Coronary artery (tissue), 2 donors: Measurements from ENCODE around the gene DPT.

Experiments
- DNase-seq: peaks from one replicate; pipeline ENCODE4 v3.0.0-alpha.2; 2017; ENCODE audit warnings: low spot score
- H3K27ac ChIP-seq, 2 donors: fragments of 200-600 bp; sonication (generic); one replicate each; pipeline ENCODE4 v1.5.1; 2016 to 2019
- H3K4me3 ChIP-seq: fragments of 200-600 bp; sonication (generic); 2 replicates; pipeline ENCODE4 v1.5.1; 2016; ENCODE audit warnings: mild to moderate bottlenecking, moderate library complexity
- TF ChIP-seq, protein P1 (sequence below): fragments of 200-600 bp; sonication (generic); IDR thresholded peaks from one replicate; pipeline ENCODE4 v1.5.1; 2019; ENCODE audit warnings: antibody characterized with exemption

DPT gene

DNA sequence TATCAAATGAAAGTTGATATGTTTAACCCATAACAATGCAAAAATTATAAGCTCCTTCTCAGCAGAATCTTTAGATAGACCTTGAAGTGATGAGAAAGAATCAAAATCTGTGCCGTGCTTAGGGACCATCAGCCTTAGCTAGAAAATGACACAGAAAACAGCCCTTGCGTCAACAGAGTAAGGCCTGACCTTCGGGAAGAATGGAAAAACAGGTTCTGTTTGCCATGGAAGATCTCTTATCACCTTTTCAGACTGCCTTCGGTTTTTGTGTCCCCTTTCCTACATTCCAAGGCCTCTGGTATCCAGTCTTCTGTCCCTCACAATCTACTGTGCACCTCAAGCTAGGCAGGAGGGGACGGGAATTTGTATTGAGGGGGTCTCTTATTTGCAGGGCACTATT, 37.6 kb upstream of the DPT start:
- Histone ChIP-seq H3K4me3 (no peak overlapping the region), H3K27ac (no peak overlapping the region)
- DNase-seq = no peak
- TF ChIP-seq, protein P1, sequence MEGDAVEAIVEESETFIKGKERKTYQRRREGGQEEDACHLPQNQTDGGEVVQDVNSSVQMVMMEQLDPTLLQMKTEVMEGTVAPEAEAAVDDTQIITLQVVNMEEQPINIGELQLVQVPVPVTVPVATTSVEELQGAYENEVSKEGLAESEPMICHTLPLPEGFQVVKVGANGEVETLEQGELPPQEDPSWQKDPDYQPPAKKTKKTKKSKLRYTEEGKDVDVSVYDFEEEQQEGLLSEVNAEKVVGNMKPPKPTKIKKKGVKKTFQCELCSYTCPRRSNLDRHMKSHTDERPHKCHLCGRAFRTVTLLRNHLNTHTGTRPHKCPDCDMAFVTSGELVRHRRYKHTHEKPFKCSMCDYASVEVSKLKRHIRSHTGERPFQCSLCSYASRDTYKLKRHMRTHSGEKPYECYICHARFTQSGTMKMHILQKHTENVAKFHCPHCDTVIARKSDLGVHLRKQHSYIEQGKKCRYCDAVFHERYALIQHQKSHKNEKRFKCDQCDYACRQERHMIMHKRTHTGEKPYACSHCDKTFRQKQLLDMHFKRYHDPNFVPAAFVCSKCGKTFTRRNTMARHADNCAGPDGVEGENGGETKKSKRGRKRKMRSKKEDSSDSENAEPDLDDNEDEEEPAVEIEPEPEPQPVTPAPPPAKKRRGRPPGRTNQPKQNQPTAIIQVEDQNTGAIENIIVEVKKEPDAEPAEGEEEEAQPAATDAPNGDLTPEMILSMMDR = no peak

DNA sequence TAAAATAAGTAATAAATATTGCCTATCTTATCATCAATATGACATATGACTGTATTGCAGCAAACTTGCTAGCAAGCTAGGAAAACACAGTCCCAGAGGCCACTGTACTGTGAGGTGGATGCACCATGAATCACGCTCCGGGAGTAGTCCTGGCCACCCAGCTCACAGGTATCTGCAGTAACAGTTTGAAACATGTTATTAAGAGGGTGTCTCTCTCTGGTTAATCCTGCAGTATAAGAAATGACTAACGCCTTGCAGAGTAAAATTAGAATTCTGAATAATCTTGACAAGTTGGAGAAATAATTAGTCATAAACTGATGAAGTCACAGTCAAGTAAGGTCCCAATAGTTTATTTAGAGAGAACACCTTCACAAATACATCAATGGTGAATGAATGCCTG, 34.0 kb upstream of the DPT start:
- no peak for DNase-seq
- TF ChIP-seq, protein P1 = no peak
- H3K27ac ChIP-seq = no peak overlapping the region

GRCh38 chr1:168762473-168762872, 33.5 kb upstream of the DPT start:
- DNase-seq = no peak
- no peak overlapping the region for H3K27ac ChIP-seq
- H3K4me3 ChIP-seq = no peak overlapping the region
- TF ChIP-seq, protein P1 = no peak

More for the DNA sequence above, 34.0 kb upstream of the DPT start:
- no peak overlapping the region for H3K4me3 ChIP-seq

GRCh38 chr1:168760781-168761180, 31.8 kb upstream of the DPT start:
- Histone ChIP-seq H3K4me3 (no peak overlapping the region), H3K27ac (no peak overlapping the region)
- DNase-seq = no peak
- TF ChIP-seq, protein P1 = no peak

- no peak for DNase-seq
- TF ChIP-seq, protein P1 = no peak
- Histone ChIP-seq H3K4me3 (no peak overlapping the region), H3K27ac (no peak overlapping the region)
Observed at GRCh38 chr1:168760241-168760640, 31.2 kb upstream of the DPT start.

- Histone ChIP-seq H3K4me3 (no peak overlapping the region), H3K27ac (no peak overlapping the region)
- no peak for DNase-seq
- TF ChIP-seq, protein P1 = no peak
Observed at GRCh38 chr1:168759077-168759476, 30.1 kb upstream of the DPT start.

DNA sequence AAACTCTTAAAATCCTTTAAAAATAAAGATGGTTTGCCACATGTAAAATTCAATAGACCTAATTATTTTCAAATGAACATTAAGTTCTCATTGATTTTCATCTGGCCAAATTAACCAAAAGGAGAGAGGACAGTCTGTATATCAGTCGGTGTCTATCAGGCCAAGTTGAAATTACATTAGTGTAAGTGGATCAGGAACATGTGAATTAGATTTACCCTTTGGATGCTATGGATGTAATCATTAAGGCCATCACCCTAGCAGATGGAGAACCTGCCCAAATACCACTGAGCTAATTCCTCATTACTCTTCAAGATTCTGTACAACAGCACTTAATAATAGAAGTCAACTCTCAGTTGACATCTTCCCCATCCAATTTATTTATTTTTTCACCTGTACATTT, 29.5 kb upstream of the DPT start:
- Histone ChIP-seq H3K27ac (no peak overlapping the region), H3K4me3 (no peak overlapping the region)
- DNase-seq = no peak
- TF ChIP-seq, protein P1 = no peak
